ENCODE measurements around the gene PTPRJ.
A peak's percentile ranks its signal among the peaks of the same experiment; 100 is the strongest.

Gene PTPRJ

DNA sequence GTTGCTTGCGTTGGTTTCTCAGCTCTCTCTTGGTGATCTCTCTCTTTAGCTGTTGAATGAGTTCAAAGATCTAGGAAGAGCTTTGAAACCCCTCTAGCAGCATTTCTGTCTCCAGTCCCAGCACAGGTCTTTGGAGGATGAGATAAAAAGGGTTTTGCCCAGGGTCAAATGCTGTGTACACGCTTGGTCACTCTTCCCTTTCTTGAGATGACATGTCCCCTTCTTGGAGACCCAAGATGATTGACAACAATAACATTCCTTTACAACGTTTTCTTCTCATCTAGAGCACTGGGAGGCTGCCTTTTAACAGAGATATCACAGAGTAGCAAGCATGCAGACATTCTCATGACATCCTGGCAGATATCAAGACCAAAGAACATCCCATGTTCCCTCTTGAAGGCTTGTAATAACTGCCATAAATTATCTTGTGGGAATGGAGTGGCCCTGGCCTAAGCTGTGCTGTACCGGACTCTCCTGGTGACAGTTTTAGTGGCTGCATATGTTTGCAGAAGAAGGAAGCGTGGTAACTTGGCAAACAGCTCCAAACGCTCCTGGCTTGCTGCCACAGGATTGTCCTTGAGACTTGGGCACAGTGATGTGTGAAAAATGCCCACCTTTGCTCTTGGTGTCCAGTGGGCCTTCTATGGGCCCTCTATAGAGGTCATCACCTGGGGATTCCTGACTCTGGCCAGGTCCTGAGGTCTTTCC, 107.8 kb downstream of the PTPRJ start:
- DNase-seq (ENCODE audit: insufficient read length, low spot score) = no peak

DNA sequence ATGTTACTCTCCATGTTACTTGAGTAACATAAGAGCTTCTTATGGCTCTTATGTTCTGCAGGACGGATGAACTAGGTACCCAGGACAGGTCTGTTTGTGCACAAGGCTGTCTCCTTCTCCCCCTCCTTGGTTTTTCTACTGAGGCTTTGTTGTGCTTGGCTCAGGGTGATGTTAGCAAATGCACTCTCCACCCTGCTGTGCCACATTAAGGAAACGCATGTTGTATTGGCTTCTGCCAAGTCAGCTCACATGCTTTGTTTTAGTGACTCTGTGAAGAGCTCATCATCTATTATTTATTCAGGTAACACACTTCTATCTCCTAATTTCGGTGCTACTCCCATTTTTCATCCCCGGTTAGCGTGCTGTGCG, 108.3 kb downstream of the PTPRJ start:
- FAIRE-seq (no peak), DNase-seq (ENCODE audit: insufficient read length, low spot score) (no peak)

More for the DNA sequence above, 107.8 kb downstream of the PTPRJ start:
- FAIRE-seq = no peak

DNA sequence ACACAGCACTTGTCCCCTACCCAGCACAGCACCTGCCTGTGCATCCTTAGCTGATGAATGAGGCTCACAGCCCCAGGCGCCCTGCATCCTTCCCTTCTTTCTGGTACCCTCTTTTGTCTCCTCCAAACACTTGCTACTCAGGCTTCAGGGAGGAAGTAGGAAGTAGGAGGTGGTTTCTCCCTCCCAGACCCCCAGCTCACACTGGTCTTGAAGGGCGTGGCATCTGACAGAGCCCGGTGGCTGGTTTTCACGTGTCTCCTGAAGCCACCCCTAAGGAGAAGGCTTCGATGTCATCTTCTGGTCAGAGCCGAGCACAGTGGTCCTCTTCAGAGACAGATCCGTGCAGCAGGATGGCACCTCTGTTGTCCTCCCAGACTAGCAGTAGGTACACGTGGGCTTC, 109.8 kb downstream of the PTPRJ start:
- no peak for FAIRE-seq
- DNase-seq (ENCODE audit: insufficient read length, low spot score) = no peak

DNA sequence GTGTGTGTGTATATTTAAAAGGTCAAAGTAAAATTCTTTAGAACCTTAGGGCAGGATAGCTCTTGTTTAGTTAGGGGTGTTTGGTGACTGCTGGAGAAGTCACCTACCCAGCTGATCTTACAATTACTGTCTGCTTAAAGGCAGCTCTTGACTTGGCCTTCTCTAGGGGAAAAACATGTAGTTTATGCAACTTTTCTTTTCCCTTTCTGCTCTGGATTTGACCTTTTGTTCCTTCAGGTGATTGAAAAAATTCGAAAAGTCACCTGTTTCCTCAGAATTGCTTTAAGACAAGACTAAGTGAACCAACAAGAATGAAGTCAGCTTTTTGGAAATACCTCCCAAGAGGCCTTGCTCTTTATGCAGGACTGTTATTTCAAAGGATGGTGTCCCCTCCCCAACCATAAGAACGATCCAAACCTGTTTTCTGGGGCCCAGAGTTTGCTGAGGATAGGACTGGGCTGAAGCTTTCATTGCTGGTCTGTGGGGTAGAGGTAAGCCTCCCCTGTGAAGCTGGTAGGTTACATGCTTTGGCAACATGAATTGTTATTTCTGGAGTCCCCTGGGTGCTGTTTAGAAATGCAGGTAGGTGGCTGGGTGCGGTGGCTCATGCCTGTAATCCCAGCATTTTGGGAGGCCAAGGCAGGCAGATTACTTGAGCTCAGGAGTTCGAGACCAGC, 111.2 kb downstream of the PTPRJ start:
- no peak for FAIRE-seq
- DNase-seq (ENCODE audit: insufficient read length, low spot score) = no peak

DNA sequence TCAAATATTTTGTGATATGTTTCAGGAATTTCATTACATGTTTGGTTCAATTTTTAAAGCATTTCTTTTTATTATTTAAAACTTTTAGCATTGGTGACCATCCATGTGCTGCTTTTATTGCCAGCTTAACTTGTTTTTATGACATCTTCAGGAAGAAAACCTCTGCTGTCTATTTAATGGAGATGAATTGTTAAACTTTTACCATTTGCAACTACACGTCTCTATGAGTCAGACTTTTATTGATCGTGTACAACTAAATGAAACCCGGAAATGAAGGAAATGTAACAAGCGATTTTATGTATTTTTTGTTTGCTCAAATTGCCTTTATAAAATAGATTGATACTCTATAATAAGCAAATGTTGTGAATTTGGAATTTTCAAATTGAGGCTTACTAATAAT, 113.0 kb downstream of the PTPRJ start:
- no peak for FAIRE-seq
- no peak for DNase-seq (ENCODE audit: insufficient read length, low spot score)

DNA sequence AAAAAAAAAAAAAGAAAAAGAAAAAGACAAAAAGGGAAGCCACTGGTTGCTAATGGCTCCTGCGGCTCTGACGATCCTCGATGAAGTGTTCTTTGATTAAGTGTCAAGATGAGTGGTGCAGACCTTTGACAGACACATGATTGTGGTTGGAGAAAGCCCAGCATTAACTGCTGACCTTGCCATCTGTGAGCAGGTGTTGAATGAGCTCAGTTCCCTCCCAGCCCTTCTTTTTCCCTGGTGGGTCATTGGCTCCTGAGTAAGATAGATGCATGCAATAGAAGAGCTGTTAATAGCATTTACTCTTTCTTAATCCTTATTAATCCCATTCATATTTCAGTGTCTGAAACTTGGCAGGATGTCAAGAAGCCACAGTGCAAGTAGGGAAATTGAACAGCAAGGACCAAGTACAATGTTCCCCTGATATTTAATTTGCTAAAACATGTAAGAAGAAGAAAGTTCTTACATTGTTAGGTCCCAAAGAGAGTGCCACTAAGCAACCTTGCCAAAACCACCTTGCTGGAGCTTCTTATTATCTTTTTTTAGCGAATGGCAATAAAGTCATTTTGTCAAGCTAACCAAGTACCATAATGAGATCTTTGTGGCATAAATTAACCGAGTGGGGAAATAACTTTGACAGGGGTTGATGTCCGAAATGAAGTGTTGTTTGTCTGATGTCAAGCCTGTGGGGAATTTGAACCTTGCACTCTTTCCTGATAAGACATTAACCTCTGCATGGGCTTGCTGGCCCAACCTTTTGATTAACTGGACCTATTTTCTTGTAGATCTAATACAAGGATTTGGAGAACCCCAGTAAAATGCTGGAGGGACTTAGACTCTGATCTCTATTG, 113.7 kb downstream of the PTPRJ start:
- DNase-seq (ENCODE audit: insufficient read length, low spot score) (peak; percentile 29), FAIRE-seq (no peak)

DNA sequence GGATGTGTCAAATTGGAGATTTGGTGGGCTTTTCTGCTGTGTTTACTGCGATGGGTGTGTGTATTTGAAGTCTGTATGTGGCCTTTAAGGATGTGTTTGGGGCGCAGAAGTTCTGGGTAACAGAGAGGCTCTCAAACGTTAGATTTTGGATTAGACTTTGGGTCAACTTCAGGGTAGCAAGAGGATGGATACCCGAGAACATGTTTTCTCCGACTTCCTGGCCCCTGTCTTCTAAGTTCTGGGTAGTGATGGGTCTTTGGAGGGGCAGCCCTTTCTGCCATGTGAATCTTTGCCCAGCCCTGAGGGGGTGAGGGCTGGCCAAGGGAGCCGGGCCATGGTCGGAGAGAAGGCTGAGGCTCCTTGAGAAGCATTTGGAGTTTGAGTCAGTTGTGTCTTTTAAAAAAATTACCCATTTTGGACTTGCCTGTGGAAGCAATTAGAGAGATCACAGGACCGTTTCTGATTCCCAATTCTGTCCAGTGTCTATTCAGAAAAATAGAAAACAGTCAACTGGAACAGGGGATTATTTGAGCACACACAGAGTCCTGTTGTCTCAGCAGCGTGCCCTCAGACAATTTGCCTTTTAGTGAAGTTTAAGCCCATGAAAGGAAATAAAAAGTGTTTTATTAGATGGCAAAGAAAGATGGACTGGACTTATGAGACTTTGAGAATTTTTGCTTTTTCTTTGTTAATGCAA, 114.4 kb downstream of the PTPRJ start:
- FAIRE-seq (no peak), DNase-seq (ENCODE audit: insufficient read length, low spot score) (no peak)

DNA sequence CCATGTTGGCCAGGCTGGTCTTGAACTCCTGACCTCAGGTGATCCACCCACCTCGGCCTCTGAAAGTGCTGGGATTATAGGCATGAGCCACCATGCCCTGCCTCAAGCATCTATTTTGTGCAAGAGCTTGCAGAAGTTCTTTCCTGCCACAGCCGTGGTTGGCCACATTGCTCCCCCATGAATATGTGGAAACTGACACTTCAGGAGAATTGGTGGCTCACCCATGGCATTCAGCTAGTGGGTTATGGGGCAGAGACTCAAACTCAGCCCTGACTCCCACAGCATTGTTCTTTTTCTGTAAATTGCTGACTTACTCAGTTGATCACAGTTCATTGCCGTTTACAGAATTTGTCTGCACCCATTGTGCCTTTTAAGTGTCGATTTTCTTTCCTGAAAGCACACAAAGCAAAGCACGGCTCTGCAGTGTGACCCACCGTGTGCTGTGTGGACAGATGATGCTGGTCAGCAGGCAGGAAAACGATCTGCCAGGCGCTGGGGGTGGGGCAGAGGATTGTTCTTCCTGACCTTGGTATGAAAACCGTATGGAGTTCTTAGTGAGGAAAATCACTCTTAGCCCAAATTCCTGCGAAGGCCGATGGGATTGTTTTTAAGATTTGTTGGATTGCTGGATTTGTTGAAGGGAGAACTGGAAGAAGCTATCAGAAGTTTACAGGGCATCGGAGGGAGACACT, 115.6 kb downstream of the PTPRJ start:
- FAIRE-seq (no peak), DNase-seq (ENCODE audit: insufficient read length, low spot score) (no peak)

DNA sequence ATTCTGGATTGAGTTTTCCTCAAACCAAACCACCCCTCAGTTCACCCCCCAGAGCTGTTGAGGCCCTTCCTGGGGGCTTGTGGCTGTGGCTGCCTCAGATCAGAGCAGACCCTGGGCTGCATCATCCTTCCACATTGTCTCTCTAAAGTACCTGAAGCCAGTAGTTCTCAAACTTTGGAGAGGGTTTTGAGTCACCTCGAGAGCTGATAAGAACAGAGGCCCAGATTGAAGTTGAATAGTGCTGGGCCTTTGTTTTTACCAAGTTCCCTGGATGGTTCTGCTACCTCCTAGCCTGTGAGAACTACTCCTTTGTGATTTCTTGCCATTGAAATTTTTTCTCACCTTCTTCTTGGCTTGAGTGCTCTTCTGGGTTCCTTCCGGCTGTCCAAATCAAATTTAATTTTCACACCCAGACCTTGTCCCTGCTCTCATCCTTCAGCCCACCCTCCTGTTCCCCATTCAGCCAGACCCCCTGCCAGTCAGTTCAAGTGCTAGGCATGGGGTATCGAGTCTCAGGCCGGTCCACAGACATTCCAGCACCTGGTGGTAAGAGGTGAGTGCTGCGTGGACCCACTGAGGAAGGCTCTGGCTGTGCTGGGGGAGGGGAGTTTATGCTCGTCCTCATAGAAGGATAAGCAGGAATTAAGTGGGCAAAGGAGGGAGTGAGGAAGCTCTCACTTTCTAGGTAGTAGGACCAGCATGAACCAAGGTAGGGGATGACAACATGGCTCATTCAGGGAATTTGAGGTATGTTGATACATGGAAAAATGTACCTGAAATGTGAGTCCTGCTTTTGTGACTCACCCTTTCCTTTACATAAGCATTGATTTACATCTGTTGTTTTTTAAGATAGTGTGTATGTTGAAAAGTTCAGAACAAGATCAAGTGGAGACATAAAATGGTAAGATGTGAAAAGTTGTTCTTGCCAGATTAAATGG, 116.5 kb downstream of the PTPRJ start:
- no peak for DNase-seq (ENCODE audit: insufficient read length, low spot score)
- no peak for FAIRE-seq

DNA sequence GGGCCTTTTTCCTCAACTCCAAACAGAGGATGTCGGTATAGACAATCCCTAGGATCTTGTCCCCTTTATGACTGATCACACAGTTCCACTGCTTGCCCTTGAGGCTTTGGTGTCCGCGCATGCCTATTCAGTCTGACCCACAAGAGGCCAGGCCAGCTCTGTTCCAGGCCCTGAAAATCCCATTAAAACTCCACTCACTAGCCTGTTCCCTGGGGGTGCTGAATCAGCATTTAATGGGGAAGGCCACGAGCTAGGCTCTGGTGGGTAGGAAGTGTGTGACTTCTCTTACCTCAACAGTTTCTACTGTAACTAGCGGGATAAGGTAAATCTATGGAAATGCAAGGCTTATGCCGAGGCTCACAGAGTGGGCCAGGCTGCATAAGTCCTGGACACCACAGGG, 117.7 kb downstream of the PTPRJ start:
- DNase-seq (ENCODE audit: insufficient read length, low spot score) = no peak
- no peak for FAIRE-seq

DNA sequence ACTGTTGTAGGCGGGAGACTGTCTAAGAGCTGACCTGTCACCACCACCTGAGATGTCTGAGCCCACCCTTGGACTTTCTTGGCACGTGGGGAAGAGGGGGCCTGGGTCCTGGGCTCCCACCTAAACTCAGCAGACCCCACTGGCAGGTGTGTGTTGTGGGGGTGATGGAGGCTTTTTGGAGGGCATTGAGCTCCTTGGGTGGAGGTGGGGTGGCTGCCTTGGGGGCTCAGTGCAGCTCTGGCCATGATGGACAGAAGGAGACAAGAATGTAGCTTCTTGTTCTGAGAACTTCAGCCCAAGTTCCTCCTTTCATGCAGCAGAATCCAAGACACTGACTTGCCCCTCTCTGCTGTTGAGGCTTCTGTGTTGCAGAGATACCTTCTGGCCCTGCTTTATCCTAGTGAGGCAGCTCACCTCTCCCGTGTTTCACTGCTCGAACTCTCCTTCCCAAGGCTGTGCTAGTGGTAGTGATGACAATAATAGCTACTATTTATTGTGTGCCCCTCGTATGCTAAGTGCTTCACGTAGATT, 119.6 kb downstream of the PTPRJ start:
- DNase-seq (ENCODE audit: insufficient read length, low spot score) (no peak), FAIRE-seq (no peak)

DNA sequence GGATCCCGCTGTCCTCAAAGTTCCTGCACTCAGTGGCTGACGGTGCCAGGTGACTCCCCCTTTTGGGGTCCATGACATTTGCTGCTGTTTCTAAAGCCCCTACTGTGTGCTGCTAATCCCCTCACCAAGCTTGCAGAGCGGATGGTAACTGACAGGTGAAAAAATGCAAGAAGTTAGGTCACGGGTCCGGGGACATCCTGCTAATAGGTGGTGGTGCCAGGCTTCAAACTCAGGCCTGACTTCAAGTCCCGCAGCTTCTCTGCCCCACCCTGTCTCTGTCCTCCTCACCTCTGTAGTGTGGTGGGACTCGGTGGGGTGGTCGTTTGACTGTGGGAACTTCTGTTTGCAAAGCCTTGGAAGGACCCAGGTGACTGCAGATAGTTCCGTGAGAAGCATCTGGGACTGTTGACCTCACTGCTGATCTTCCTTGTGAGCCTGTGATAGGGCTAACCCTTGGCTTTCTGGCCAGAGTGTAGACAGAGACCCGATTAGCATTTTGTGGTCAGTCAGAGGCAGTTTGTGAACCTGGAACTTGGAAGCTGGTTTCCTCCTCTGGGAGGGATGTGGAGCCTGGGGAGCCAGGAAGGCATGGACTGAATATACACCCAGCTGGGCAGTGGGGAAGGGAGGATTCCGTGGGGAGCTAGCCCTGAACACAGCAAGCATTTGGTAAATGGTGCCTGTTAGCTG, 120.8 kb downstream of the PTPRJ start:
- no peak for FAIRE-seq

DNA sequence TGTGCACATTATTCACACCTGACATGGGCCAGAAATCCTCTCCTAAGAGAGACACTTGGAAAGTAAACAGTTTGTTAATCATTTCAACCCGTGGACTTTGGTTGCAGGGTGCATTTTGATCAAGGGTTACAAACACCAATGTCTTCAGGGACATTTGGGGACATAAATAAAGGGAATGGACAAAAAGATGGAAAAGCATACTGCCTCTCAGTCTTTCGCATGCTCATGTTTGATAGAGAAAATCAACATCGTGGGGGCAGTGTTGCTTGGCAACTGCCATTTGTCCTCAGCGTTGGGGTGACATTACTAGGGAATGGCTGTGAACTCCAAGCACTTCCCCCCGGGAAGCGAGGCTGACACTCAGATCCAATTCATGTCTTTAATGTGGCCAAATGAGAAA, 121.6 kb downstream of the PTPRJ start:
- DNase-seq (ENCODE audit: insufficient read length, low spot score) (no peak), FAIRE-seq (no peak)

More for the DNA sequence above, 120.8 kb downstream of the PTPRJ start:
- DNase-seq (ENCODE audit: insufficient read length, low spot score) = no peak

DNA sequence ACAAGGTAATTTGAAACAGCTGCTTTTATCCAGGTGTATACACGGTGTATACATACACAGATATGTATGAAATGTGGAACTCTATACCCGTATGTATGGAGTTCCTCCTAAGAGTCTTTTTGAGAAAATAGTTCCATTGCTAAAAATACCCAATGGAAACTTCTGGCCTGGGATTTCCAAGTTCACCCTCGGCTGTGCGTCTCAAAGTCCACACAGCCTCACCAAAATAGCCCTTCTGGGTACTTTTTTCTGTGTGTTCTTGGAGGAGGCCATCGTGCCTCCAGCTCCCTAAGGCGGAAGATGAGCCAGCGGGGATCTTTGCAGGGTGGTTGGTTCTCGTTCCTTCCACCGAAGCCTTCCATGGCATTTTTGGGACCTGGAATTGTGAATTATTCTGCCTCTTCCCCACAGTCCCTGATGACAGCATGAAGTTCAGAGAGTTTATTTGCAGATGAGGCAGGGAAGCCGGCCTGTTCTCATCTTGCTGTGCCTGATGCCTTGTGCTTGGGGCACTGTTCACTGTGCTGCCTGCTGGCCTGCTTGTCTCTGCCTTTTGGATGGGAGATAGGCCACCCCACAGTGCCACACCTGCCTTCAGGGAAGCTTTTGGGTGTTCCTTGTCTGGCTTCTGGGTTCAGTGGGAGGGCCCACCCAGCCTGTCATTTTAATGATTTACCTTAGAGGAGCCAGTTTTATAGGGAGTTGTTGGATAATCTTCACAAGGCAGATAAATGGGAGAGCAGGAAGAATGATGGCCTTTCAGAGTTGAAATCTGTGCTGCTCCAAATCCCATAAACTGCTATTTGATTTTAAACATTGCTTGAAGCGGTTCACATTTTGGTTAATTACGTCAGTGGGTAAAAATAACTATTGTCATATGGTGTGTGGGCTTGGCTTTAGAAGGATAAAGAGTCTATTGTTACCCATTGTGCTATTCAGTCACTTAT, 123.5 kb downstream of the PTPRJ start:
- FAIRE-seq (no peak), DNase-seq (ENCODE audit: insufficient read length, low spot score) (no peak)

DNA sequence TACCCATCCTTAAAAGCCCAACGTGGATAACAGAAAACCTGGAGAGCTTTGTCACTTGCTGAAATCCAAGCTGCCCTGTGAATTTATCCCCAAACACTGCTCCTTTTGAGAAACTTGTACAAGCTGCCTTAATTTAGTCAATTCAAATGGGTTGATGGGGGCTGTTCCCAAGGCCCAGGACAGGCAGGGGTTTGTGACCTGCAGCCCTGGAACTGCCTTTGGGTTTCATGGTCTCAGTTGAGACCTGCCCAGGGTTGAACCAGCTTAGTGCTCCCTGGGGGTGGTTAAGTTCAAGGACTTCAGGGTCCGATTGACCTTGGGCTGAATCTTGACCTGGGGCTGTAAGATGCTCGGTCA, 124.2 kb downstream of the PTPRJ start:
- FAIRE-seq (no peak), DNase-seq (ENCODE audit: insufficient read length, low spot score) (no peak)

DNA sequence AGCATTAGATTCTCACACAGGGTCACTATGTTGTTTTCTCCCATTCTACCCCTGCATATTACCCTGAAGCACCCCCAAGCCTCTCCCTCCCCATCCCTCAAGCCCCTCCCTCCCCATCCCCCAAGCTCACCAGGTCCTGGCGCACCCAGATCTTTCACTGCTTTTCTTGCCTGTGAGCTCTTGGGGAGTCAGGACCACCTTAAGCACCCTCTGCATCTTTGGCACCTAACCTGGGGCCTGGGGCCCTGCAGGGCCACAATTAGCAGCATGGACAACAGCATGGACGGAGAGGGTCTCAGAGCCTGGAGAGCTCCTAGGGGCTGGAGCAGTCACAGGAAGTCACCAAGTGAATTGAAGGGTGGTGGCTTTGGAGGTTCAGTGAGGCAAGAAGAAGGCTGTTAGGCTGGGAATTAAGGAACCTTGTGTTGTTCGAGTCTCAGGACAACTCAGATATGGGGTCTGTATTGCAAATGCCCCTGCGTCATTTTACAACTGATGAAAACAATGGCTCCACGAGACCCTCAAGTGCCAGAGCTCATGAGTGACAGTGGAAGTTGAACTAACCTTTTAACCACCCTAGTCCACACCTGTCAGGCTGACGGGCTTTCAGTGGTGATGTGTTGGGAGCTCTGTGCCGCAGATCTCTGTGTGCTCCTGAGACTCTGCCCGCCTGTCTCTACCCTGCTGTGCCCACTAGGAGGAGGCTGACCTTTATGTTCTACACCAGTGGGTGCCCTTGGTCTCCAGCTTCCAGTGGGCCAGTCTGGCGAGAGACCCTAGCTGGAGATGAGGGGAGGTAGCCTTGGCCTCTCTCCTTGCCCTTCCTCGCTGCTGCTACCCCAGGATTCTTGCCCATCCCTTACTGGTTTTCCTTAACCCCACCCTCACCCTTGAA, 125.0 kb downstream of the PTPRJ start:
- FAIRE-seq (no peak), DNase-seq (ENCODE audit: insufficient read length, low spot score) (no peak)

DNA sequence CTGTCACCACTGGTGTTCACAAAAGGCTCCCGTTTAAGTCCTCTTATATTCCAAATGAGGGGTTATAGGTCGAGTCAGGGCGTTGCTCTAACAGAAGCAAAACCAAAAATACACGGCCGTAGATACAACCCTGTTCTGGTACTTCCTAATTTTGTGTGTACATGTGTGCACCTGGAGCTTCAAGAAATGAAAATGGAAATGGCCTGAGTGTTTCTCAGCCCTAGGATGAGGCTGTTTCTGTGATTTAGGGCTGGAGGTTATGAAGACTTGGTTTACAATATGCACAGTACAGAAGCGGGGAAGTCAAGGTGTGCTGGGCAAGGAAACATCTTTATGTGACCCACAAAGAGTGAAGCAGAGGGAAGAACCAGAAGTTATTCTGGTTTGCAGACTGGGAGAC, 125.8 kb downstream of the PTPRJ start:
- DNase-seq (ENCODE audit: insufficient read length, low spot score) (no peak), FAIRE-seq (no peak)

Measured in HTR-8/SVneo (cell line).